ENCODE measurements around the gene DPEP1.

Gene DPEP1

DNA sequence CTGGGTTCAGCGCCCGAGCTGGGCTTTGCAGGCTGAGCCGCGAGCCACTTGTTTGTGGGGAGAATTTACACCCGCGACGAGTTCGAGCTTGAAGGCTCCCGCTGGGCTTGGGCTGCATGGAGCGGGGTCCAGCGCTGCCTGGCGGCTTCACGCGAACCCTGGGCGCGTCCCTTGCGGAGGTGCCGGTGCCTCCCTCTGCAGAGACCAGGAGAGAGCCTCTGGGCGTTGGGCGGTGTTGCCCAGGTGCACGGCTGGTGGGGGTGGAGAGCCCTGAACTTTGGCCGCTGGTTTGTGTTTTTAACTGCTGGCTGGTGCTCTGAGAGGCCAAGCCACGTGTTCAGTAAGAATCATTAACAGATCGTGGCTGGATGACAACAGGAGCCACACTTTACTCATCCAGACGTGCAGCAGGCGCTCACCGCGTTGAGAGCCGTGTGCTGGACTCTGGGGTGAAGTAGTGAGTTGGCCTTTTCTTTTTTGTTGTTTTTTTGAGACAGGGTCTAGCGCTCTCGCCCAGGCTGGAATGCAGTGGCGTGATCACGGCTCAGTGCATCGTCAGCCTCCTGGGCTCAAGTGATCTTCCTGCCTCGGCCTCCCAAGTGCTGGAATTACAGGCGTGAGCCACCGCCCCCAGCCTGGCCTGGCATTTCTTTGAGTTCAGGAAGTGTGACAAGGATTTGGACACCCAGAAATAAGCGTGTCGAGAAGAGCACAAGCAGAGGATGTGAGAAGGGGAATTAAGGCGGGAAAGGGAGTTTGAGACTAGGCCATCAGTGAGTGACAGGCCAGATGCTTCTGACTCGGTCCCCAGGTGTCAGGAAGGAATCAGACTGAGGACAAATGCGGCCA is 73.9 kb downstream of the DPEP1 start:
- peak; percentile 68 for DNase-seq (ENCODE audit: low read depth)
